Measurements from ENCODE around the gene MRNIP.

MRNIP gene

GRCh38 chr5:179822059-179822432, 36.6 kb downstream of the MRNIP start:
- H3K27ac ChIP-seq = peak overlapping the region; percentile 96
- no peak for TF ChIP-seq ZFX (IDR thresholded peaks at IDR 0.05; ENCODE audit: borderline replicate concordance)
- TF ChIP-seq, protein P1, sequence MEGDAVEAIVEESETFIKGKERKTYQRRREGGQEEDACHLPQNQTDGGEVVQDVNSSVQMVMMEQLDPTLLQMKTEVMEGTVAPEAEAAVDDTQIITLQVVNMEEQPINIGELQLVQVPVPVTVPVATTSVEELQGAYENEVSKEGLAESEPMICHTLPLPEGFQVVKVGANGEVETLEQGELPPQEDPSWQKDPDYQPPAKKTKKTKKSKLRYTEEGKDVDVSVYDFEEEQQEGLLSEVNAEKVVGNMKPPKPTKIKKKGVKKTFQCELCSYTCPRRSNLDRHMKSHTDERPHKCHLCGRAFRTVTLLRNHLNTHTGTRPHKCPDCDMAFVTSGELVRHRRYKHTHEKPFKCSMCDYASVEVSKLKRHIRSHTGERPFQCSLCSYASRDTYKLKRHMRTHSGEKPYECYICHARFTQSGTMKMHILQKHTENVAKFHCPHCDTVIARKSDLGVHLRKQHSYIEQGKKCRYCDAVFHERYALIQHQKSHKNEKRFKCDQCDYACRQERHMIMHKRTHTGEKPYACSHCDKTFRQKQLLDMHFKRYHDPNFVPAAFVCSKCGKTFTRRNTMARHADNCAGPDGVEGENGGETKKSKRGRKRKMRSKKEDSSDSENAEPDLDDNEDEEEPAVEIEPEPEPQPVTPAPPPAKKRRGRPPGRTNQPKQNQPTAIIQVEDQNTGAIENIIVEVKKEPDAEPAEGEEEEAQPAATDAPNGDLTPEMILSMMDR (IDR thresholded peaks at IDR 0.05) = no peak

GRCh38 chr5:179821298-179822058, 37.1 kb downstream of the MRNIP start:
- H3K27ac ChIP-seq = peak overlapping the region; percentile 96
- TF ChIP-seq, protein P1 (IDR thresholded peaks at IDR 0.05) = peak; percentile 31
- no peak for TF ChIP-seq ZFX (IDR thresholded peaks at IDR 0.05; ENCODE audit: borderline replicate concordance)

- H3K27ac ChIP-seq = peak within 1 kb of the TSS; percentile 96
- TF ChIP-seq ZFX (IDR thresholded peaks at IDR 0.05; ENCODE audit: borderline replicate concordance) = no peak
- TF ChIP-seq, protein P1 (IDR thresholded peaks at IDR 0.05) = no peak; the same call in 1 of the 2 replicates
Observed at GRCh38 chr5:179820483-179821297, 37.9 kb downstream of the MRNIP start, which contains the start of gene SQSTM1. Gene SQSTM1, plus strand, starts transcription at chr5:179820905. Its CDS starts 32 bp downstream, at chr5:179820937.

GRCh38 chr5:179820127-179820482, 38.5 kb downstream of the MRNIP start:
- peak overlapping the region; percentile 96 for H3K27ac ChIP-seq
- no peak for TF ChIP-seq ZFX (IDR thresholded peaks at IDR 0.05; ENCODE audit: borderline replicate concordance)
- TF ChIP-seq, protein P1 (IDR thresholded peaks at IDR 0.05) = no peak

DNA sequence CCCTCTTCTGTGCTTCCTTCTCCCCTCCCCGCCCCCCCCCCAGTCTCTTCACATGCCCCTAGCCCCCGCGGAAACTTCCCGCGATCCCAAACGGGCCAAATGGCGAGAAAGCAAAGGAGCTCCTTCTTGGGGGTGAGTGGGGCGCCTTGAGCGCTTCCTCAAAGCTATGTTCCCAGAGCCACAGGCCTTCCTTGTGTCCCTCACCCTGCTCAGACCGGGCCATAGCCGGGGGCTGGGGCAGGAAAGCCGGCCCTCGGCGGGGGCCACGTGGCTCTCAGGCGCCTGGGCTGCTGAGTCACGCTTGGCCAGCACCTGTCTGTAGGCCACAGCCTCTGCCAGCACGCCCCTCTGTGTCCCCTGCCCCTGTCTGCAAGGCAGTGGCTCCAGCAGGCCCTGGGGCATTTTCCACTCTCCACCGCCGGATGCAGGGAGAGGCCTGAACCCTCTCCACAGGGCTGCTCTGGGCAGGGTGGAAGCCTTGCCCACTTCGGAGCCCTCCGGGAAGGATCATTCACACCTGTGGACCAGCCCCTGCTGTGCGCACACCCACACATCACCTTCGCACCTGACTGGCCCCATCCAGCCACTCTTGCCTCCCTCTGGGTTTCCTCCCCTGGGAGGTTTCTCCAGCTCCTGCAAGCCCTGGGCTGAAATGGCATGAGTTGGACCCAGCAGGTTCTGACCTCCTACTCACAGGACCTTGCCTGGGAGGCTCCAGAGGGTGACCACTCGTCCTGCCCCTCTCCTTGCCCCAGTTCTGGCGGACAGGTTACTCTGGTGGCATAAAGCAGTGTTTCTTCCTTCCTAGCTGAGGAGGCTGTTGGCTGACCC, 39.1 kb downstream of the MRNIP start:
- no peak for TF ChIP-seq ZFX (IDR thresholded peaks at IDR 0.05; ENCODE audit: borderline replicate concordance)
- TF ChIP-seq, protein P1 (IDR thresholded peaks at IDR 0.05) = no peak
- peak overlapping the region; percentile 96 for H3K27ac ChIP-seq

- H3K27ac ChIP-seq = peak overlapping the region; percentile 96
- TF ChIP-seq, protein P1 (IDR thresholded peaks at IDR 0.05) = no peak
- no peak for TF ChIP-seq ZFX (IDR thresholded peaks at IDR 0.05; ENCODE audit: borderline replicate concordance)
Observed at GRCh38 chr5:179818746-179819295, 39.8 kb downstream of the MRNIP start.
